Keratinocyte (primary cell): Measurements from ENCODE around the gene CDS2.

ENCODE experiments used
- CTCF ChIP-seq, 3 experiments: IDR thresholded peaks in 1 of 3; conservative IDR thresholded peaks in 1 of 3; optimal IDR thresholded peaks in 1 of 3; 2 replicates in 2 of 3; 3 replicates in 1 of 3; pipeline versions ENCODE3 to v1.5.1; 2011; ENCODE audit warnings: low read length in 3 of 3, mild to moderate bottlenecking in 3 of 3, moderate library complexity in 2 of 3, control low read depth in 1 of 3, inconsistent platforms in 1 of 3; ENCODE audit not compliant: insufficient read depth in 2 of 3; ENCODE audit errors: extremely low read depth in 1 of 3
- EZH2 ChIP-seq: IDR thresholded peaks from one replicate; pipeline ENCODE4 v1.6.1; 2012; ENCODE audit warnings: inconsistent platforms, mild to moderate bottlenecking, low read length, moderate library complexity

GRCh38 chr20:5198651-5198924, 71.8 kb downstream of the CDS2 start:
- TF ChIP-seq CTCF (optimal IDR thresholded peaks at IDR 0.05 in 1 of 3, IDR thresholded peaks at IDR 0.05 in 1 of 3, conservative IDR thresholded peaks at IDR 0.05 in 1 of 3; ENCODE audit: extremely low read depth in 1 of 3, insufficient read depth in 2 of 3, low read length in 3 of 3) (no peak), EZH2 (no peak)
